GM08714 (cell line): ENCODE data around the gene MOB3A.

ENCODE experiments used
- H3K4me3 ChIP-seq: fragments of 200-500 bp; sonication (Bioruptor generic); 2 replicates; pipeline ENCODE4 v1.5.1; 2014; ENCODE audit warnings: mild to moderate bottlenecking, low read length, inconsistent platforms
- ZNF274 ChIP-seq: IDR thresholded peaks from 2 replicates; pipeline ENCODE4 v1.6.1; 2012; ENCODE audit warnings: mild to moderate bottlenecking, low read depth, low read length

Gene MOB3A

DNA sequence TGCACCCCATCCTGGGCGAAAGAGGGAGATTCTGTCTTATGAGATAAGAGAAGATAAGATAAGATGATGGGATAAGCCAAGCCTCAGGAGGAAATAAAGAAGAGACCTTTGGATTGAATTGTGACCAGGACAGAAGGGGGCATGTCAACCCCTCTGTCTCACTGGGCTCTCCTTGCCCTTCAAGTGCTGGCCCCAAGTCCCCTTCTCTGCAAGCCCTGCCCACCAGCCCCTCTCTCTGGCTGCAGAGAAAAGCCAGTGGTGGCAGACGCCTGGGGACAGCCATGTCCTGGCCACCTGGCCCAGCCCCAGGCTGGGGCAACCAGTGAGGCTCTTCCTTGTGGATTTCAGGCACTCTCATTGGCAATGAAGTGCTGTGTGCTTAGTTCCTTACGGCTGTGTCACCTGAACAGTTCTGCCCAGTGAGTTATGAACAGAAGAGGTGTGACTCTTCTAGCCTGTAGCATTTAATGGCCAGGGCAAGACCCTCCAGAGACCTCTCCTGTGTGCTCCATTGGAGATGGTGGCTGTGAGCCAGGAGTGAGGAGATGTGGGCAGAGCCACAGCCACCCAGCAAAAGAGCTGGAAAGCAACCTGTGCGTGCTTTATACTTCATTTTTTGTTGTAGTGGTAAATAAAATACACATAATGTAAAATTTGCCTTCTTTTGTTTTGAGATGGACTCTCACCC is 74.5 kb downstream of the MOB3A start:
- no peak for TF ChIP-seq ZNF274
- no peak overlapping the region for H3K4me3 ChIP-seq
